Neuron (in vitro differentiated cells): ENCODE results near the gene SCCPDH.

Experiments
- H2AFZ ChIP-seq: one replicate; pipeline ENCODE4 v1.6.1; 2013; ENCODE audit warnings: low read depth, mild to moderate bottlenecking, inconsistent platforms, low read length, moderate library complexity
- H3K27me3 ChIP-seq: one replicate; pipeline ENCODE4 v1.6.1; 2013; ENCODE audit warnings: low read length; ENCODE audit not compliant: insufficient read depth
- H3K36me3 ChIP-seq: one replicate; pipeline ENCODE4 v1.6.1; 2013; ENCODE audit warnings: low read length; ENCODE audit not compliant: insufficient read depth
- H3K4me1 ChIP-seq: one replicate; pipeline ENCODE4 v1.6.1; 2013; ENCODE audit warnings: low read length; ENCODE audit not compliant: insufficient read depth
- H3K4me3 ChIP-seq: 2 replicates; pipeline ENCODE4 v1.5.1; 2013; ENCODE audit warnings: mild to moderate bottlenecking, low read length, moderate library complexity
- H3K9me3 ChIP-seq: one replicate; pipeline ENCODE4 v1.6.1; 2013; ENCODE audit warnings: low read length

SCCPDH gene

GRCh38 chr1:246795906-246796694 lies 71.9 kb downstream of the SCCPDH start:
- Histone ChIP-seq H3K4me3 (no peak overlapping the region), H3K36me3 (no peaks in the 10 kb centered on the region), H3K27me3 (no peaks in the 10 kb centered on the region), H2AFZ (no peak overlapping the region), H3K4me1 (peaks cover 20% of the 10 kb centered on the region), H3K9me3 (no peaks in the 10 kb centered on the region)

- Histone ChIP-seq H3K27me3 (no peaks in the 10 kb centered on the region), H3K4me3 (no peak overlapping the region), H3K4me1 (peaks cover 20% of the 10 kb centered on the region), H3K36me3 (no peaks in the 10 kb centered on the region), H3K9me3 (no peaks in the 10 kb centered on the region), H2AFZ (no peak overlapping the region)
Observed at GRCh38 chr1:246797157-246797556, 72.9 kb downstream of the SCCPDH start.

GRCh38 chr1:246797597-246797996 lies 73.4 kb downstream of the SCCPDH start:
- H3K27me3 ChIP-seq: no peaks in the 10 kb centered on the region
- peaks cover 20% of the 10 kb centered on the region for H3K4me1 ChIP-seq
- H3K4me3 ChIP-seq: no peak overlapping the region
- H3K9me3 ChIP-seq: no peaks in the 10 kb centered on the region
- no peak overlapping the region for H2AFZ ChIP-seq
- H3K36me3 ChIP-seq: no peaks in the 10 kb centered on the region

GRCh38 chr1:246798107-246798506 lies 73.9 kb downstream of the SCCPDH start:
- Histone ChIP-seq H3K9me3 (no peaks in the 10 kb centered on the region), H3K4me3 (no peak overlapping the region), H3K27me3 (no peaks in the 10 kb centered on the region), H3K36me3 (no peaks in the 10 kb centered on the region), H2AFZ (no peak overlapping the region), H3K4me1 (peaks cover 20% of the 10 kb centered on the region)

GRCh38 chr1:246798606-246799496 lies 74.6 kb downstream of the SCCPDH start:
- Histone ChIP-seq H2AFZ (peak overlapping the region; percentile 21), H3K36me3 (no peaks in the 10 kb centered on the region), H3K4me3 (peak overlapping the region; percentile 12), H3K4me1 (peaks cover 20% of the 10 kb centered on the region), H3K27me3 (no peaks in the 10 kb centered on the region), H3K9me3 (no peaks in the 10 kb centered on the region)

- Histone ChIP-seq H3K4me3 (no peak overlapping the region), H2AFZ (no peak overlapping the region), H3K36me3 (no peaks in the 10 kb centered on the region), H3K9me3 (no peaks in the 10 kb centered on the region), H3K27me3 (no peaks in the 10 kb centered on the region), H3K4me1 (peaks cover 15% of the 10 kb centered on the region)
Observed at GRCh38 chr1:246800356-246800755, 76.1 kb downstream of the SCCPDH start.

- H3K27me3 ChIP-seq: no peaks in the 10 kb centered on the region
- H3K4me1 ChIP-seq: peaks cover 15% of the 10 kb centered on the region
- no peaks in the 10 kb centered on the region for H3K36me3 ChIP-seq
- no peaks in the 10 kb centered on the region for H3K9me3 ChIP-seq
- no peak overlapping the region for H2AFZ ChIP-seq
- no peak overlapping the region for H3K4me3 ChIP-seq
Observed at GRCh38 chr1:246800756-246801155, 76.5 kb downstream of the SCCPDH start.

- Histone ChIP-seq H2AFZ (no peak overlapping the region), H3K27me3 (no peaks in the 10 kb centered on the region), H3K4me1 (peaks cover 15% of the 10 kb centered on the region), H3K4me3 (no peak overlapping the region), H3K9me3 (no peaks in the 10 kb centered on the region), H3K36me3 (no peaks in the 10 kb centered on the region)
Observed at GRCh38 chr1:246801241-246802020, 77.2 kb downstream of the SCCPDH start.

GRCh38 chr1:246803373-246803772 lies 79.2 kb downstream of the SCCPDH start:
- no peaks in the 10 kb centered on the region for H3K27me3 ChIP-seq
- no peak overlapping the region for H3K4me3 ChIP-seq
- no peak overlapping the region for H2AFZ ChIP-seq
- peaks cover 12% of the 10 kb centered on the region for H3K4me1 ChIP-seq
- H3K9me3 ChIP-seq: no peaks in the 10 kb centered on the region
- no peaks in the 10 kb centered on the region for H3K36me3 ChIP-seq

- Histone ChIP-seq H3K9me3 (no peaks in the 10 kb centered on the region), H3K36me3 (no peaks in the 10 kb centered on the region), H3K4me3 (no peak overlapping the region), H3K27me3 (no peaks in the 10 kb centered on the region), H3K4me1 (peaks cover 7% of the 10 kb centered on the region), H2AFZ (no peak overlapping the region)
Observed at GRCh38 chr1:246803883-246804282, 79.7 kb downstream of the SCCPDH start.

GRCh38 chr1:246805135-246805716 lies 81.0 kb downstream of the SCCPDH start:
- H3K36me3 ChIP-seq: no peaks in the 10 kb centered on the region
- H3K9me3 ChIP-seq: peaks cover 2% of the 10 kb centered on the region
- no peaks in the 10 kb centered on the region for H3K4me1 ChIP-seq
- H3K27me3 ChIP-seq: no peaks in the 10 kb centered on the region
- no peak overlapping the region for H3K4me3 ChIP-seq
- no peak overlapping the region for H2AFZ ChIP-seq

- H3K27me3 ChIP-seq: no peaks in the 10 kb centered on the region
- H2AFZ ChIP-seq: no peak overlapping the region
- no peak overlapping the region for H3K4me3 ChIP-seq
- H3K9me3 ChIP-seq: peaks cover 2% of the 10 kb centered on the region
- H3K36me3 ChIP-seq: no peaks in the 10 kb centered on the region
- H3K4me1 ChIP-seq: no peaks in the 10 kb centered on the region
Observed at GRCh38 chr1:246809473-246809872, 85.3 kb downstream of the SCCPDH start.
